ENCODE measurements around the gene PNMA6E.

Gene PNMA6E

GRCh38 chrX:153370293-153371055 is 30.7 kb downstream of the PNMA6E start:
- Histone ChIP-seq H3K9ac (ENCODE audit: low read length) (no peak overlapping the region), H4K8ac (ENCODE audit: low read depth, low read length) (no peak overlapping the region), H3K23ac (ENCODE audit: low read length) (no peak overlapping the region), H4K5ac (ENCODE audit: low read length) (no peak overlapping the region), H3K18ac (ENCODE audit: low read length) (no peak overlapping the region), H3K4me2 (ENCODE audit: low read length) (no peak overlapping the region), H3K56ac (ENCODE audit: low read length) (no peak overlapping the region), H2BK5ac (ENCODE audit: low read length) (no peak overlapping the region), H3K4me3 (ENCODE audit: low read length) (no peak overlapping the region), H2AK5ac (ENCODE audit: low read length) (no peak overlapping the region), H3K27me3 (ENCODE audit: insufficient read depth, low read length, poor library complexity) (no peaks in the 10 kb centered on the region), H3K79me1 (ENCODE audit: low read length) (no peaks in the 10 kb centered on the region), H2BK120ac (ENCODE audit: low read depth, low read length) (no peak overlapping the region), H3K27ac (ENCODE audit: low read depth, low read length) (no peak overlapping the region), H3K36me3 (ENCODE audit: control insufficient read depth, insufficient read depth, low read length) (no peaks in the 10 kb centered on the region), H2BK15ac (replicated peaks; ENCODE audit: low read depth) (no peak overlapping the region), H3K79me2 (ENCODE audit: control insufficient read depth, insufficient read depth, low read length) (no peaks in the 10 kb centered on the region), H3K4me1 (ENCODE audit: control insufficient read depth, low read depth, low read length) (no peaks in the 10 kb centered on the region), H3K4ac (ENCODE audit: low read depth, low read length) (no peak overlapping the region)
- no peak for DNase-seq
- WGBS (ENCODE audit: extremely low coverage, insufficient coverage, low lambda C conversion rate): no CpG with 5 or more reads among the region's 8 CpGs

- no peak overlapping the region for H3K9ac ChIP-seq (ENCODE audit: low read length)
- no peak overlapping the region for H3K4me2 ChIP-seq (ENCODE audit: low read length)
- no peaks in the 10 kb centered on the region for H3K79me2 ChIP-seq (ENCODE audit: control insufficient read depth, insufficient read depth, low read length)
- H3K4me3 ChIP-seq (ENCODE audit: low read length): no peak overlapping the region
- H3K4ac ChIP-seq (ENCODE audit: low read depth, low read length): no peak overlapping the region
- no peak for DNase-seq
- no peaks in the 10 kb centered on the region for H3K27me3 ChIP-seq (ENCODE audit: insufficient read depth, low read length, poor library complexity)
- H4K8ac ChIP-seq (ENCODE audit: low read depth, low read length): no peak overlapping the region
- H2BK5ac ChIP-seq (ENCODE audit: low read length): no peak overlapping the region
- no peak overlapping the region for H3K23ac ChIP-seq (ENCODE audit: low read length)
- H3K56ac ChIP-seq (ENCODE audit: low read length): no peak overlapping the region
- H2AK5ac ChIP-seq (ENCODE audit: low read length): no peak overlapping the region
- no peak overlapping the region for H2BK120ac ChIP-seq (ENCODE audit: low read depth, low read length)
- no peaks in the 10 kb centered on the region for H3K36me3 ChIP-seq (ENCODE audit: control insufficient read depth, insufficient read depth, low read length)
- no peak overlapping the region for H3K18ac ChIP-seq (ENCODE audit: low read length)
- H2BK15ac ChIP-seq (replicated peaks; ENCODE audit: low read depth): no peak overlapping the region
- no CpG with 5 or more reads among the region's 5 CpGs for WGBS (ENCODE audit: extremely low coverage, insufficient coverage, low lambda C conversion rate)
- no peak overlapping the region for H4K5ac ChIP-seq (ENCODE audit: low read length)
- no peaks in the 10 kb centered on the region for H3K4me1 ChIP-seq (ENCODE audit: control insufficient read depth, low read depth, low read length)
- no peak overlapping the region for H3K27ac ChIP-seq (ENCODE audit: low read depth, low read length)
- H3K79me1 ChIP-seq (ENCODE audit: low read length): no peaks in the 10 kb centered on the region
Measured at GRCh38 chrX:153366878-153367538, 34.1 kb downstream of the PNMA6E start.

GRCh38 chrX:153366119-153366518 is 35.0 kb downstream of the PNMA6E start:
- Histone ChIP-seq H3K9ac (ENCODE audit: low read length) (no peak overlapping the region), H3K4ac (ENCODE audit: low read depth, low read length) (no peak overlapping the region), H4K8ac (ENCODE audit: low read depth, low read length) (no peak overlapping the region), H3K4me1 (ENCODE audit: control insufficient read depth, low read depth, low read length) (no peaks in the 10 kb centered on the region), H3K23ac (ENCODE audit: low read length) (no peak overlapping the region), H2BK120ac (ENCODE audit: low read depth, low read length) (no peak overlapping the region), H3K56ac (ENCODE audit: low read length) (no peak overlapping the region), H2BK15ac (replicated peaks; ENCODE audit: low read depth) (no peak overlapping the region), H3K4me3 (ENCODE audit: low read length) (no peak overlapping the region), H3K4me2 (ENCODE audit: low read length) (no peak overlapping the region), H3K18ac (ENCODE audit: low read length) (no peak overlapping the region), H3K27ac (ENCODE audit: low read depth, low read length) (no peak overlapping the region), H3K79me2 (ENCODE audit: control insufficient read depth, insufficient read depth, low read length) (no peaks in the 10 kb centered on the region), H3K79me1 (ENCODE audit: low read length) (no peaks in the 10 kb centered on the region), H2BK5ac (ENCODE audit: low read length) (no peak overlapping the region), H3K36me3 (ENCODE audit: control insufficient read depth, insufficient read depth, low read length) (no peaks in the 10 kb centered on the region), H4K5ac (ENCODE audit: low read length) (no peak overlapping the region), H2AK5ac (ENCODE audit: low read length) (no peak overlapping the region), H3K27me3 (ENCODE audit: insufficient read depth, low read length, poor library complexity) (no peaks in the 10 kb centered on the region)
- no CpG with 5 or more reads among the region's 3 CpGs for WGBS (ENCODE audit: extremely low coverage, insufficient coverage, low lambda C conversion rate)
- no peak for DNase-seq

- Histone ChIP-seq H2BK120ac (ENCODE audit: low read depth, low read length) (no peak overlapping the region), H3K4me3 (ENCODE audit: low read length) (no peak overlapping the region), H2BK5ac (ENCODE audit: low read length) (no peak overlapping the region), H4K5ac (ENCODE audit: low read length) (no peak overlapping the region), H4K8ac (ENCODE audit: low read depth, low read length) (no peak overlapping the region), H3K4ac (ENCODE audit: low read depth, low read length) (no peak overlapping the region), H3K79me1 (ENCODE audit: low read length) (no peaks in the 10 kb centered on the region), H3K18ac (ENCODE audit: low read length) (no peak overlapping the region), H3K23ac (ENCODE audit: low read length) (no peak overlapping the region), H3K56ac (ENCODE audit: low read length) (no peak overlapping the region), H3K9ac (ENCODE audit: low read length) (no peak overlapping the region), H3K36me3 (ENCODE audit: control insufficient read depth, insufficient read depth, low read length) (no peaks in the 10 kb centered on the region), H3K27me3 (ENCODE audit: insufficient read depth, low read length, poor library complexity) (no peaks in the 10 kb centered on the region), H2AK5ac (ENCODE audit: low read length) (no peak overlapping the region), H3K79me2 (ENCODE audit: control insufficient read depth, insufficient read depth, low read length) (no peaks in the 10 kb centered on the region), H2BK15ac (replicated peaks; ENCODE audit: low read depth) (no peak overlapping the region), H3K4me2 (ENCODE audit: low read length) (no peak overlapping the region), H3K4me1 (ENCODE audit: control insufficient read depth, low read depth, low read length) (no peaks in the 10 kb centered on the region), H3K27ac (ENCODE audit: low read depth, low read length) (no peak overlapping the region)
- WGBS (ENCODE audit: extremely low coverage, insufficient coverage, low lambda C conversion rate): no CpG with 5 or more reads among the region's 4 CpGs
- DNase-seq: no peak
Measured at GRCh38 chrX:153365670-153366069, 35.5 kb downstream of the PNMA6E start.

DNA sequence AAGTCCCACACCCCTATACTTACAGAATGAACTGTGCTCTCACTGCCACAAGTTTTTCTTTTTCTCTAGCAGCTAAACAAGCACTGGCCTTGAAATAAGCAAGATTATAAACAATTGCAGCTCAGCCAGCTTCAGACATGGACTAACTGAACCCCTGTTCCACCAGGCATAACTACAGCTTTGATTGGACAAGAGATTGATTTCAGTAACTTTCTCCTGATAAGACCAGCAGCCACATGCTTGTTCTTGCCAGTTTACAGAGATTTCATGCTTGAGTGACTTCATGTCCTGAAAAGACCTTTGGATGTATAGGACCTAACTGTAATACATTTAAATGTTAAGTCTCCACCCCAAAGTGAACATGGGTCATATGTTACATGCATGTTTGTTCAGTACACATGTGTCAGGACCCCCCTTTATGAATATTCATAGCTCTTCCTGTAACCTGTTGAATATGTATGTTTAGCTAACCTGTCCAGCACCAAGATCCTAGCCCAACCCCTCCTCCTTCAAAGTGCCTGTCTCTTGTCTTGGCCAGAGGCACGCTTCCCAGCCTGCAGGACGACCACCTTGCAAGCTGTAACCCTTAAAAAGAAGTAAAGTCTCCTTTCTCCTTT is 39.3 kb downstream of the PNMA6E start:
- H3K27me3 ChIP-seq (ENCODE audit: insufficient read depth, low read length, poor library complexity): no peaks in the 10 kb centered on the region
- no peaks in the 10 kb centered on the region for H3K79me2 ChIP-seq (ENCODE audit: control insufficient read depth, insufficient read depth, low read length)
- DNase-seq: no peak
- H4K5ac ChIP-seq (ENCODE audit: low read length): no peak overlapping the region
- H3K79me1 ChIP-seq (ENCODE audit: low read length): no peaks in the 10 kb centered on the region
- no peak overlapping the region for H3K56ac ChIP-seq (ENCODE audit: low read length)
- no peaks in the 10 kb centered on the region for H3K4me1 ChIP-seq (ENCODE audit: control insufficient read depth, low read depth, low read length)
- no peak overlapping the region for H3K27ac ChIP-seq (ENCODE audit: low read depth, low read length)
- no peak overlapping the region for H2AK5ac ChIP-seq (ENCODE audit: low read length)
- H3K4me2 ChIP-seq (ENCODE audit: low read length): no peak overlapping the region
- H3K4me3 ChIP-seq (ENCODE audit: low read length): no peak overlapping the region
- WGBS (ENCODE audit: extremely low coverage, insufficient coverage, low lambda C conversion rate): no CpG with 5 or more reads among the region's 2 CpGs
- no peak overlapping the region for H3K23ac ChIP-seq (ENCODE audit: low read length)
- no peak overlapping the region for H3K9ac ChIP-seq (ENCODE audit: low read length)
- no peak overlapping the region for H2BK5ac ChIP-seq (ENCODE audit: low read length)
- no peak overlapping the region for H2BK15ac ChIP-seq (replicated peaks; ENCODE audit: low read depth)
- no peaks in the 10 kb centered on the region for H3K36me3 ChIP-seq (ENCODE audit: control insufficient read depth, insufficient read depth, low read length)
- H3K4ac ChIP-seq (ENCODE audit: low read depth, low read length): no peak overlapping the region
- H2BK120ac ChIP-seq (ENCODE audit: low read depth, low read length): no peak overlapping the region
- no peak overlapping the region for H4K8ac ChIP-seq (ENCODE audit: low read depth, low read length)
- no peak overlapping the region for H3K18ac ChIP-seq (ENCODE audit: low read length)
